KOPT-K1 (cell line): ENCODE results near the gene MYLIP.

Source experiments
- H3K27ac ChIP-seq: fragments of 200-600 bp; sonication (generic); 2 replicates; pipeline ENCODE4 v1.5.1; 2016; ENCODE audit warnings: antibody characterized with exemption, mild to moderate bottlenecking, low read depth, low read length; ENCODE audit not compliant: poor library complexity, severe bottlenecking
- H3K36me3 ChIP-seq: fragments of 200-600 bp; sonication (generic); 2 replicates; pipeline ENCODE4 v1.5.1; 2017; ENCODE audit warnings: antibody characterized with exemption, mild to moderate bottlenecking, low read length, moderate library complexity; ENCODE audit not compliant: insufficient read depth
- H3K9me3 ChIP-seq: fragments of 200-600 bp; sonication (generic); 2 replicates; pipeline ENCODE4 v1.5.1; 2017; ENCODE audit warnings: antibody characterized with exemption, low read length, mild to moderate bottlenecking; ENCODE audit not compliant: insufficient read depth, poor library complexity, severe bottlenecking

MYLIP gene

GRCh38 chr6:16146527-16146955 lies 17.7 kb downstream of the MYLIP start:
- Histone ChIP-seq H3K9me3 (no peaks in the 10 kb centered on the region), H3K36me3 (no peaks in the 10 kb centered on the region), H3K27ac (no peak overlapping the region)

GRCh38 chr6:16148498-16148897 lies 19.6 kb downstream of the MYLIP start:
- Histone ChIP-seq H3K9me3 (no peaks in the 10 kb centered on the region), H3K27ac (no peak overlapping the region), H3K36me3 (no peaks in the 10 kb centered on the region)

GRCh38 chr6:16149305-16149704 lies 20.4 kb downstream of the MYLIP start:
- no peaks in the 10 kb centered on the region for H3K9me3 ChIP-seq
- H3K27ac ChIP-seq: no peak overlapping the region
- H3K36me3 ChIP-seq: no peaks in the 10 kb centered on the region

GRCh38 chr6:16150098-16150497 lies 21.2 kb downstream of the MYLIP start:
- peaks cover 5% of the 10 kb centered on the region for H3K9me3 ChIP-seq
- H3K36me3 ChIP-seq: no peaks in the 10 kb centered on the region
- H3K27ac ChIP-seq: no peak overlapping the region

DNA sequence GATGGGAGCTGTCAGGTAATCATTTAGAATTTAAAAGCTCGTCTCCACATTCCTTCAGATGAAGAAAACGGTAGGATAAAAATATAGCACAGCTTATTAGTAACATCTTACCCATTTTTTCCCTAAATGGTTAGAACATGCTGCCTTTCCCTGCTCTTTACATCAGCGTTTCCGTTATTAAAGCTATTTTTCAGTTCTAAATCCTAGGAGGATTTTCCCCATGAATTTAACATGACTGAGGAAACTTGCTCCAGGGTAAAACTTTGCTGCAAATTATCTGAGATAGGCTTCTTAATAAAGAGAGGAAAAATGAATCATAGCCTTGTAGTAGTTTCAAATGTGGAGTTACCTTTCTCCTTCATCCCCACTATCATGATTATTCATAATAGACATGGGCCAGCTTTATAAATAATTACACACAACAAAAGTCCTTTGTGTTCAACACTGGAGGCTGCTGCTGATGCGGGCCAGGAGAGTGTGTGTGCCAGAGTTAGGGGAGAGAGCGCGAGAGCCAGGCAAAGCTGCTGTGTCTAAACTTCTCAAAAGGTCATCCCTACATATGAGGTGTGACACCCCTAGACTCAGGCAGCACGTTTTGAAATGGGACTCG lies 24.4 kb downstream of the MYLIP start:
- Histone ChIP-seq H3K36me3 (no peaks in the 10 kb centered on the region), H3K27ac (no peak overlapping the region), H3K9me3 (peaks cover 32% of the 10 kb centered on the region)

DNA sequence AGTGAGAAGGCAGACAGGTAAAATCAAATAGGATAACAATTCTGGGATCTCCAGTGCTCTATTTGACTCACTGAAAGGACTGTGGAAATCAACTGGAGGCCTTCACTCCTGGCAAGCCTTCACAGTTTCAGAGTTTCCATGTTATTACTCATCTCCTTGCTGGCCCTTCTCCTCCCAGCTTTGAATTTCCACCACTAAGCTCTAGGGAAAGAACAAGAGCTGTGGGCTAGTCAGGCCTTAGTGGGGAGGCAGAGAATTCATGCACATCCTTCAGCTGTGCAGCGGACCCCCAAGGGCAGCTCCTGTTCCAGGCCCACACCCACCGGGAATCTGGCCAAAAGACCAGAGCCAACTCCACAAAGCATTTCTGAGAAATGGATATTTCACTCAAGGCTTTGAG lies 26.0 kb downstream of the MYLIP start:
- H3K36me3 ChIP-seq: no peaks in the 10 kb centered on the region
- peaks cover 32% of the 10 kb centered on the region for H3K9me3 ChIP-seq
- no peak overlapping the region for H3K27ac ChIP-seq

DNA sequence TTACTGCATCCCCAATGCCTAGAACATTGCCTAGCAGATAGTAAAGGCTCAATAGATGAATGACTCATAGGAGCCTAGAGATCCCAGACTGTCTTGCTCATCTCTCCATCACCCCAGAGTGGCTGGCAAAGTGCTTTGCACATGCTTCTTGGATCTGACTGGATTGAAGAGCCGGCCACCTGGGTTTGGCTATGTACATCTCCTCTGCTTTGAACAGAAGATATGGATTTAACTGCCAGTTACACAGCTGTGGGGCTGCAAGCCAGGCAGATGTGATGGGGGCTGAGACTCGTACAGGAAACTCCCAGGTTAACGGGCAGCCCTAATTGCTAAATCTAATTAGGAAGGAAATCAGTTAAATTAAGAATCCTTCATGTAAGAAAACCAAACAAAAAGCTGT lies 28.6 kb downstream of the MYLIP start:
- H3K27ac ChIP-seq: no peak overlapping the region
- H3K36me3 ChIP-seq: no peaks in the 10 kb centered on the region
- peaks cover 32% of the 10 kb centered on the region for H3K9me3 ChIP-seq

GRCh38 chr6:16157909-16158308 lies 29.0 kb downstream of the MYLIP start:
- H3K36me3 ChIP-seq: no peaks in the 10 kb centered on the region
- H3K27ac ChIP-seq: no peak overlapping the region
- H3K9me3 ChIP-seq: peaks cover 32% of the 10 kb centered on the region

- H3K9me3 ChIP-seq: peaks cover 32% of the 10 kb centered on the region
- H3K36me3 ChIP-seq: no peaks in the 10 kb centered on the region
- no peak overlapping the region for H3K27ac ChIP-seq
Observed at GRCh38 chr6:16158943-16159557, 30.2 kb downstream of the MYLIP start.

GRCh38 chr6:16160794-16161193 lies 31.9 kb downstream of the MYLIP start:
- peaks cover 21% of the 10 kb centered on the region for H3K9me3 ChIP-seq
- no peaks in the 10 kb centered on the region for H3K36me3 ChIP-seq
- no peak overlapping the region for H3K27ac ChIP-seq

GRCh38 chr6:16162003-16162402 lies 33.1 kb downstream of the MYLIP start:
- H3K9me3 ChIP-seq: peaks cover 9% of the 10 kb centered on the region
- H3K27ac ChIP-seq: no peak overlapping the region
- H3K36me3 ChIP-seq: no peaks in the 10 kb centered on the region

GRCh38 chr6:16163066-16163465 lies 34.2 kb downstream of the MYLIP start:
- peaks cover 3% of the 10 kb centered on the region for H3K9me3 ChIP-seq

GRCh38 chr6:16163535-16164300 lies 34.8 kb downstream of the MYLIP start:
- H3K36me3 ChIP-seq: no peaks in the 10 kb centered on the region
- no peaks in the 10 kb centered on the region for H3K9me3 ChIP-seq
- no peak overlapping the region for H3K27ac ChIP-seq

More at GRCh38 chr6:16163066-16163465, 34.2 kb downstream of the MYLIP start:
- Histone ChIP-seq H3K27ac (no peak overlapping the region), H3K36me3 (no peaks in the 10 kb centered on the region)

GRCh38 chr6:16165641-16166040 lies 36.8 kb downstream of the MYLIP start:
- Histone ChIP-seq H3K36me3 (no peaks in the 10 kb centered on the region), H3K27ac (no peak overlapping the region), H3K9me3 (no peaks in the 10 kb centered on the region)

DNA sequence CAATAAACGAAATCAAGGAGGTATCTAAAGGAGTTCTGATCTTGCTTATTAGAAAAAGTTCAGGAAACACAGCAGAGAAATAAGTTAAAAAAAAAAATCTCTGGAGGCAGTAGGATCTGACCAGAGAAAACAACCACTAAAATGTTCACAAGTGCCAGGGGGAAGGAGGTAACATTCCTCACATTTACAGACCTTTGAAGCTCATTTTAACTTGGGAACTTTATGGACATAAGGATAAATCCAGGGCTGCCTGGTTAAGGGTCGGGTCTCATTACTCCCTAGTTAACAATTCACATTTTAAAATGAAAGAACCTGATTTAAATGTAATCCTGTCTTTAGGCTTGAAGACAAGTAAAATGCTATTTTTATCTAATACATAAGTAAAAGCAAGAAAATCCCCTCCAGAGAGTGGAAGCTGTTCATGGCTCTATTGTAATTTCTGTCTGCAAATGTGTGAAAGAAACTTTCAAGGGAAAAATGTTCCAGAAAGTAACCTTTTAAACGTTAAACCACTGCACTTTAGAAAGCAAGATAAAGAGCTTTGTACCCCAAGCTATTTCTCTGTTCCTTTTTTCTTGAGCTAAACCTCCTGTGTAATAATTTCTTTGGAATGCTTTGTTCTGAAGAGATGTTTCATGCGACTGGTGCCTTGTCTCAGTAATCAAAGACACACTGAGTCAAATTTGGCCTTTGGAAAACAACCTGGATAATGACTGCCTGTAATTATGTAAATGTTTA lies 38.2 kb downstream of the MYLIP start:
- no peak overlapping the region for H3K27ac ChIP-seq
- H3K36me3 ChIP-seq: no peaks in the 10 kb centered on the region
- no peaks in the 10 kb centered on the region for H3K9me3 ChIP-seq
